COLO668 (cell line): Measurements from ENCODE around the gene KIFC3.
"Not testable (repeated sequence)": the region's sequence is repeated elsewhere in the genome, so short reads cannot be mapped to it uniquely, and the experiment has no call there.

Experiments
- DNase-seq: peaks from one replicate; lab custom pipeline; 2025; ENCODE audit not compliant: unreplicated experiment; lab: John Stamatoyannopoulos, UW

The KIFC3 gene

DNA sequence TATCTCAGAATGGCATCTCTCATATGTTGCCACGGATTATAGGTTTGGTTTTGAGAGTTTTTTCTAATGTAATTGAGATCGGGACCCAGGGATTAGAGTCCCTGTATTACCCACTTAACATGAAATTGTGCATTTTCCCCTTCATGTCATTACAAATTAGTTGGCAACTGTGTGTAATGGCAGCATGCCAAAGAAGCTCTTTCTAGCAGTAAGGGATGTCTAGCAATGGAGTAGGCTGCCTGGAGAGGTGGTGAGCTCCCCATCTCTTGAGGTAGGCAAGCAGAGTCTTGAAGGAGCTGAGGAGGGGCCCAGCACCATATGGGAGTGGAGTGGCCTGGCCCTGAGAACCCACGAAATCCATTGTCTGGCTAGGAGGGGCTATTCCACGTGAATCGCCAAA is 76.7 kb downstream of the KIFC3 start:
- DNase-seq: no peak

DNA sequence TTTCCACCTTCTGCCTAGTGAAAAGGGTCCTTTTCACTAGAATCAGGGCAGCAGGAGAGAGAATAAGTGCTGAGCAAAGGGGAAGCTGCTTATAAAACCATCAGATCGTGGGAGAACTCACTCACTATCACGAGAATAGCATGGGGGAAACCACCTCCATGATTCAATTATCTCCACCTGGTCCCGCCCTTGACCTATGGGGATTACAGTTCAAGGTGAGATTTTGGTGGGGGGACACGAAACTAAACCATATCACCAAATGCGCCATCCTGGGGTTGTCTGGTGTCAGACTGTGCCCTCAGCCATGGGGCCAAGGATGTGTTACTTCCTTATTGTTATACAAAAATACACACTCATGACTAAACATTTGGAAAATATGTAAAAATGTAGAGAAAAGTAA is 77.1 kb downstream of the KIFC3 start:
- DNase-seq: no peak

- DNase-seq: no peak
Measured at GRCh38 chr16:57724531-57724930, 77.8 kb downstream of the KIFC3 start.

GRCh38 chr16:57723170-57723569 is 79.1 kb downstream of the KIFC3 start:
- DNase-seq: no peak

- no peak for DNase-seq
Measured at GRCh38 chr16:57722651-57723050, 79.6 kb downstream of the KIFC3 start.

DNA sequence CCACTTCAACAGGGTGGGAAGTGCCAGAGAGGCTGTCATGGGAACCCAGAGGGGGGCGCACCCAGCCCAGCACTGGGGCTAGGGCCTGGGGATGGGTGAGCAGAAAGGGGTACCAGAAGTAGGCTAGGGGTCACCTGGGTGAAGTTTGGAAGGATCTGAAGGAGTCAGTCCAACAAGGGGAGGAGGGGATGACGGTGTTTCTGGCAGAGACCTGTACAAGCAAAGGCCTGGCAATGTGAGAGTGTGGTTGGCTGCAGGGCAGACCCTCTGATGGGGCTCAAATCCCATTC is 80.1 kb downstream of the KIFC3 start:
- DNase-seq: no peak

DNA sequence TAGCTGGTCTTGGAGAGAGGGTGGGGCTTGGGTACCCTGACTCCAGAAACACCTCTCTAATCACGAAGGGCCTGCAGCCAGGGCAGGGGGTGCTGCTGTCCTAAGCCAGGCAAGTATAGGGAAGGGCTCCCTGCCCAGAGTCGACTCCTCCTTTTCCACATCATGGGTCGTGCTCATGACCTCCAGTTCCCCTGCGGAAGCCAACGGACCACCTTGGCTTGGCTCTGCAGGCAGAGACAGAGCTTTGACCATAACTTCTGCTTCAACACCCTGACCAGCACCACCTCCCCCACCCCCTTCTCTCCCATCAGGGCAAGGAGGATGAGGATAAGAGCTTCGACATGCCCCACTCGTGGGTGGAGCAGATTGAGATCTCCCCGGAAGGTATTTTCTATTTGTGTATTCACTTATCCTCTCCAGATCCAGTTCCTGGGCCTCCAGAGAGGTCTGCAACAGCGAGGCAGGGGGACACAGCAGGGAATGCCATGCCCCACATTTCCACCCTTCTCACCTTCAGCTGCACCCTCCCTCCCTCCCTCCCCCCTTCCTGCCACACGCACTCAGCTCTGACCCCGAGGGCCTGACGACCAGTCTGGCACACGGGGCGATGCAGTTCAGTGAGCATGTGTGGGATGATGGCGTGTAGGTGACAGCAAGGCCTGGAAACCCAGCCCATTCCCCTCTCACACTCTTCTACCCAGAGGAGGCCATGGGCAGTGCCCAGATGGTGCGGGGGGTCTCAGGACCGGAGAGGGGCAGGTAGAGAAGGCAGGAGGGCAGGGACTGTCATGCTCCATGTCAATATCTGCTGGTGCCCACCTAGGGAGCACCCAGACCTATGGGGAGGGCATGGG is 80.7 kb downstream of the KIFC3 start:
- DNase-seq: no peak

DNA sequence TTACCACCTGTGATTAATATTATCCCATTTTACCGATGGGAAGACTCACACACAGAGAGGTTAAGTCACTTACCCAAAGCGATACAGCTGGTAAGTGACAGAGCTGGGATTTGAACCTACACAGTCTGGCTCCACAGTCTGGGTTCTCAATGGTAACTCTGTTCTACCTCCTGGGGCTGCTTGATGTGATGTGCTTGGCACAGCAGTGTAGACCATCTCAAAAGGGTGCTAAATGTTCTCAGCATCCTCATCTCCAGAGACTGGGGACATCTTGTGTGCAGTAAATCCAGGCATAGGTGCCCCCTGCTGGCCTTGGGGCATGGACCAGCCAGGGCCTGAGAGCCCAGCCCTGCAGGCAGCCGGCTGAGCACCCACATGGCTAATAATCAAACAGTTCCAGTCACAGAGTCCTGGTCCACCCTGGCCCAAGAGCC is 82.1 kb downstream of the KIFC3 start:
- DNase-seq: peak; percentile 71

DNA sequence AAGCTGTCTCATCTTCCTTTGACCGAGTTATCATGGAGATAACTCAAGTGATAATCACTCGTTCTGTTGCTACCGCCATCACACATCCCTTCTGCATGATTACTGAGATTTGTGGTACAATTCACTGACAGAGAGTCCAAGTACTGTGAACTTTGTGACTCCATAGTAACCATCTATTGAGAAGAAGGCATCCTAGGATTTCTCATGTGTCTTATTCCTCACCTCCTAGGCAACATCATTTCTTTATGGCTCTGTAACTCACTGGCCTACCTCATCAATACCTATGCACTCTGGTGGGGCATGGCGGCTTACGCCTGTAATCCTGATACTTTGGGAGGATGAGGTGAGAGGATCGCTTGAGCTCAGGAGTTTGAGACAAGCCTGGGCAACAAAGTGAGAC is 88.2 kb downstream of the KIFC3 start:
- DNase-seq: no peak

DNA sequence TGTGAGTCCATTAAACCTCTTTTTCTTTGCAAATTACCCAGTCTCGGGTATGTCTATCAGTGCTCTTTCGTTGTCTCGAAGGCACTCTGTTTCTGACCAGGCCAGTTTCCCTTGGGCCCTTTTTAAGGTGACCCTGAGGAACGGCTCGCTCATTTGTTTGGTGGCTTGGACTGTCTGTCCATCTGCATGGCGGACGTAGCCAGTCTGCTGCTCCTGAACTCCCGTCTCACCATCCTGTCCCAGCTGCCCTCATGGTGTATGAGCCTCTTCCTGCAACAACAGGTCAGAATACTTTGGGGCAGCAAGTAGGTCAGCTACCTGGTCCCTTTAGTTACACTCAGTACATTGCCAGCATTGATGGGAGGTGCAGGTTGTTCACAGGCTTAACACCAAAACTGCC is 88.7 kb downstream of the KIFC3 start:
- no peak for DNase-seq

DNA sequence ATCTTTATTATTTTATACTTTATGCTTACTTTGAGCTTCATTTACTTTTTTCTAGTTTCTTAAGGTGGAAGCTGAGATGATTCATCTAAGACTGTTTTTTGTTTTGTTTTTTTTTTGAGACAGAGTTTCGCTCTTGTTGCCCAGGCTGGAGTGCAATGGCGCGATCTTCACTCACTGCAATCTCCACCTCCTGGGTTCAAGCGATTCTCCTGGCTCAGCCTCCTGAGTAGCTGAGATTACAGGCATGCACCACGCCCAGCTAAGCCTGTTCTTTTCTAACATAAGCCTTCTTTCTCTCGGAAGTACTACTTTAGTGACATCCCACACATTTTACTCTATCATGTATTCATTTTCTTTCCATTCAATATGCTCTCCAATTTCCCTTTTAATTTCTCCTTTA is 89.7 kb downstream of the KIFC3 start:
- DNase-seq: not testable (repeated sequence)

GRCh38 chr16:57711993-57712392 is 90.3 kb downstream of the KIFC3 start:
- DNase-seq: no peak

DNA sequence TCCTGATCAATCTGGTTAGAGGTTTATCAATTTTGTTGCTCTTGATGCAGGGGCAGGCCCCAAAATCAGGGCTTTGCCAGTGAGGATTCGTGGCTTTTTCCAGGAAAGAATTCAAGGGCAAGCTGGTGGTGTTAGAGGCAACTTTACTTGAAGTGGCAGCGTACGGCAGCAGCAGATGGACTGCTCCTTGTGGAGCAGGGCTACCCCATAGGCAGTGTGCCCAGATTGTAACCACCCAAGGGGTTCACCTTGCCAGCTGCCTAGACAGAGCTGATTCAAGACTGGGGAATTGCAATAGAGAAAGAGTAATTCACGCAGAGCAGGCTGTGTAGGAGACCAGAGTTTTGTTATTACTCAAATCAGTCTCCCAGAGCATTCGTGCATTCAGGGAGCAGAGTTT is 90.9 kb downstream of the KIFC3 start:
- DNase-seq: no peak

GRCh38 chr16:57709663-57710062 is 92.6 kb downstream of the KIFC3 start:
- DNase-seq: no peak
